SK-N-SH treated with all-trans-retinoic acid at 6 μM for 48 hours (cell line): ENCODE results near the gene SCRN1.

Experiments
- ESRRG ChIP-seq: fragments of 250-450 bp; sonication (Bioruptor Pico); IDR thresholded peaks from 2 replicates; pipeline ENCODE4 v1.6.1; 2021; ENCODE audit warnings: mild to moderate bottlenecking
- GLIS3 ChIP-seq: fragments of 250-450 bp; sonication (Bioruptor Pico); IDR thresholded peaks from 2 replicates; pipeline ENCODE4 v1.5.0; 2020; ENCODE audit warnings: mild to moderate bottlenecking, moderate library complexity
- ISL1 ChIP-seq: fragments of 250-450 bp; sonication (Bioruptor Pico); IDR thresholded peaks from 2 replicates; pipeline ENCODE4 v2.1.2; 2022; ENCODE audit warnings: mild to moderate bottlenecking, moderate library complexity
- PATZ1 ChIP-seq: fragments of 250-450 bp; sonication (Bioruptor Pico); IDR thresholded peaks from 2 replicates; pipeline ENCODE4 v1.8.0; 2020; ENCODE audit warnings: mild to moderate bottlenecking, moderate library complexity, borderline replicate concordance
- ZNF70 ChIP-seq: fragments of 450-650 bp; formaldehyde crosslinking; IDR thresholded peaks from 2 replicates; pipeline ENCODE4 v1.5.0; 2020; ENCODE audit warnings: mild to moderate bottlenecking, moderate library complexity

- TF ChIP-seq PATZ1 (CRISPR knock-in tag) (no peak), GLIS3 (CRISPR knock-in tag) (no peak), ISL1 (no peak), ZNF70 (CRISPR knock-in tag) (no peak), ESRRG (CRISPR knock-in tag) (no peak)
These were observed 35.8 kb downstream of the SCRN1 start for GRCh38 chr7:29953726-29954347.
